ENCODE data around the gene INPP4B. TPM values are rescaled to one million over a fixed set of nuclear protein-coding genes. Genes with fewer than 3 reads are reported as not detected.

INPP4B gene
- total and polyA plus RNA-seq, 7 donors = 4.2 to 27.3 (median 17.2) TPM

DNA sequence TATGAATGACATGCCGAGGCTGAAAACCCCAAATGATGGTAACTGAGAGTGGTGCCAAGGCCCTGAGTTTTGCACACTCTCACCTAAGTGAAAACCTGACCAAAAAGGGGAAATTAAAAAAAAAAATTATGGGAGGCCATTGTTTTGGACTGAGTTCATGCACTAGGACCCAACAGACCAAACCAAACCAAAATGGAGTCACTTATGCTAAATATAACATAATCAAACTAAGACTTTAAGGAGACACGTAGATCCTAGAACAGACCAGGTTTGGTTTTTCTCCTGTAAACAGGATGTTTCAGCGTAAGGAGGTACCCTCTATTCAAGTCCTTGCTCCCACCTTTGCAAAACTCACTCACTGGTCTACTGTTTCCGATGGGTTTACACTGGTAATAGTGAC lies 453.0 kb downstream of the INPP4B start:
- no peak for DNase-seq
- intact Hi-C loops (cut with DNase I) = no loop called here
- WGBS, 2 donors = 83 to 94% methylated on average over 4 of the region's 4 CpGs
- Histone ChIP-seq H3K36me3 (no peaks in the 10 kb centered on the region), H3K27me3 (no peaks in the 10 kb centered on the region), H3K4me1 (no peaks in the 10 kb centered on the region), H3K4me3 (no peak overlapping the region), H3K9me3 (no peaks in the 10 kb centered on the region), H3K27ac (no peak overlapping the region)
- no peak for TF ChIP-seq POLR2AphosphoS5 (IDR thresholded peaks at IDR 0.05)
- TF ChIP-seq, protein P1, sequence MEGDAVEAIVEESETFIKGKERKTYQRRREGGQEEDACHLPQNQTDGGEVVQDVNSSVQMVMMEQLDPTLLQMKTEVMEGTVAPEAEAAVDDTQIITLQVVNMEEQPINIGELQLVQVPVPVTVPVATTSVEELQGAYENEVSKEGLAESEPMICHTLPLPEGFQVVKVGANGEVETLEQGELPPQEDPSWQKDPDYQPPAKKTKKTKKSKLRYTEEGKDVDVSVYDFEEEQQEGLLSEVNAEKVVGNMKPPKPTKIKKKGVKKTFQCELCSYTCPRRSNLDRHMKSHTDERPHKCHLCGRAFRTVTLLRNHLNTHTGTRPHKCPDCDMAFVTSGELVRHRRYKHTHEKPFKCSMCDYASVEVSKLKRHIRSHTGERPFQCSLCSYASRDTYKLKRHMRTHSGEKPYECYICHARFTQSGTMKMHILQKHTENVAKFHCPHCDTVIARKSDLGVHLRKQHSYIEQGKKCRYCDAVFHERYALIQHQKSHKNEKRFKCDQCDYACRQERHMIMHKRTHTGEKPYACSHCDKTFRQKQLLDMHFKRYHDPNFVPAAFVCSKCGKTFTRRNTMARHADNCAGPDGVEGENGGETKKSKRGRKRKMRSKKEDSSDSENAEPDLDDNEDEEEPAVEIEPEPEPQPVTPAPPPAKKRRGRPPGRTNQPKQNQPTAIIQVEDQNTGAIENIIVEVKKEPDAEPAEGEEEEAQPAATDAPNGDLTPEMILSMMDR (IDR thresholded peaks at IDR 0.05) = no peak
- no peak for TF ChIP-seq POLR2A (IDR thresholded peaks at IDR 0.05)
- no peak for TF ChIP-seq EP300 (IDR thresholded peaks at IDR 0.05)

DNA sequence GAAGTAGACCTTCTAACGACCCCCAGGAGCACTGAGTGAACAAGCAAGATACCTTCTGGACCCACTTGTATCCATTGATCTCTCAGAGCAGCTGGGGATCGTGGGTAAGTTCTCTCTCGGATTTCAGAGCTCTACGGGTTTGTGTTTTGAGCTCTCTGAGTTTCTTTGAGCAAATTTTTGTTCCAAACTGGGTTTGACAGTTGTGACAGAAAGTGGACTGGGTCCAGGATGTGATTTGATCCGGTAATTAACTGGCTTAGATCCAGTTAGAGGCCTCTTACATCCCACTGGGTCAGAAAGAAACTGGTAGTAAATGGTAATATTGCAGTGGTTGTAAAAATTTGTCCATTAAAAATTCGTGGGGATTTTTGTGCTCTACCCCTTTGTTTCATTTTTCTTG lies 459.2 kb downstream of the INPP4B start:
- no peak for DNase-seq
- Histone ChIP-seq H3K4me3 (no peak overlapping the region), H3K4me1 (no peaks in the 10 kb centered on the region), H3K27ac (no peak overlapping the region), H3K27me3 (no peaks in the 10 kb centered on the region), H3K36me3 (no peaks in the 10 kb centered on the region), H3K9me3 (no peaks in the 10 kb centered on the region)
- 81 to 83% methylated on average over 6 of the region's 6 CpGs for WGBS, 2 donors
- intact Hi-C loops (cut with DNase I) = no loop called here
- TF ChIP-seq POLR2A (IDR thresholded peaks at IDR 0.05) = no peak
- TF ChIP-seq, protein P1 (IDR thresholded peaks at IDR 0.05) = no peak
- no peak for TF ChIP-seq EP300 (IDR thresholded peaks at IDR 0.05)
- TF ChIP-seq POLR2AphosphoS5 (IDR thresholded peaks at IDR 0.05) = no peak

DNA sequence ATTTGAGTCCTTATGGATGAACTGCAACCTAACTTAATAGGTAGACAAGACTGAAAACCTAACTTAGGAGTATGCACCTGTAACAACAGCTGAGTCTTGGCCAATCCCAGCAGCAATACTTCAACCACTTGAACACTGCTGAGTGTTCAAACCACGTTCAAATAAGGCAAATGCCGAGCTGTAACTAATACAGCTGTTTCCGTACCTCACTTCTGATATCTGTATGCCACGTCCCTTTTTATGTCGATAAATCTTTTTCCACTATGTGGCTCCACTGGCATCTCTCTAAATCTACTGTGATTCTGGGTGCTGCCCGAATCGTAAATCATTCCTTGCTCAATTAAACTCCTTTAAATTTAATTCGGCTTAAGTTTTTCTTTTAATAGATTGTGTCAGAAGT lies 459.7 kb downstream of the INPP4B start:
- no peak overlapping the region for H3K27ac ChIP-seq
- H3K9me3 ChIP-seq = no peaks in the 10 kb centered on the region
- 92 to 95% methylated on average over 8 of the region's 8 CpGs for WGBS, 2 donors
- intact Hi-C loops (cut with DNase I) = no loop called here
- H3K27me3 ChIP-seq = no peaks in the 10 kb centered on the region
- no peak overlapping the region for H3K4me3 ChIP-seq
- no peaks in the 10 kb centered on the region for H3K36me3 ChIP-seq
- DNase-seq = no peak
- H3K4me1 ChIP-seq = no peaks in the 10 kb centered on the region
- TF ChIP-seq, protein P1 (IDR thresholded peaks at IDR 0.05) = no peak
- TF ChIP-seq EP300 (IDR thresholded peaks at IDR 0.05) = no peak
- TF ChIP-seq POLR2AphosphoS5 (IDR thresholded peaks at IDR 0.05) = no peak
- no peak for TF ChIP-seq POLR2A (IDR thresholded peaks at IDR 0.05)

DNA sequence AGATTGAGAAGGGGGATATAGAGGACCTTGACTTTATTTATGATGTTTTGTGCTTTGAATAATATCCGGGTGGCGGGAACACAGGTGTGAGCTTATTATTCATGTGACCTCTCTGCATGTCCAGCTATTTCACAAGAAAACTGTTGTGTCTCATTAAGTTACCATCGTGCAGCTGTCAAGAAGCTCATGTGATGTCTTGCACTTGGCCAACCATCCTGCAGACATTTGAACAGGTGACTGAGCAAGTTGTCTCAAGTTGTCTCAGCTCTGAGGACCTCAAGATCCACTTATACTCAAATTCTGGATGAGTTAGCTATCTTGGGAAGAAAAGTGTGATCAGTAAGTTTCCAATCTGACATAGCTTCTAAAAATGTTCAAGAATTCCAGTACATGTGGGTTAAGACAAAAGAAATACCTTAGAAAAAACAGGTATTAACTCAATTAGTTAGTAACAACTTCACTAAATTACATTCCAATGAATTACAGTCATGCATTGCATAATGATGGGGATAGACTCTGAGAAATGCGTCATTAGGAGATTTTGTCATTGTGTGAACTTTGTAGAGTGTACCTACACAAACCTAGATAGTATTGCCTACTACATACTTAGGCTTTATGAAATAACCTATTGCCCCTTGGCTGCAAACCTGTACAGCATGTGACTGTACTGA lies 462.2 kb downstream of the INPP4B start:
- Histone ChIP-seq H3K4me3 (no peak overlapping the region), H3K36me3 (no peaks in the 10 kb centered on the region), H3K27ac (no peak overlapping the region), H3K9me3 (no peaks in the 10 kb centered on the region), H3K4me1 (peaks cover 0 to 14% (median 6%) of the 10 kb centered on the region in 4 donors), H3K27me3 (no peaks in the 10 kb centered on the region)
- 94% methylated on average over 4 of the region's 4 CpGs for WGBS, 2 donors
- no peak for DNase-seq
- intact Hi-C loops (cut with DNase I) = no loop called here
- no peak for TF ChIP-seq POLR2AphosphoS5 (IDR thresholded peaks at IDR 0.05)
- no peak for TF ChIP-seq POLR2A (IDR thresholded peaks at IDR 0.05)
- TF ChIP-seq EP300 (IDR thresholded peaks at IDR 0.05) = no peak
- TF ChIP-seq, protein P1 (IDR thresholded peaks at IDR 0.05) = no peak

DNA sequence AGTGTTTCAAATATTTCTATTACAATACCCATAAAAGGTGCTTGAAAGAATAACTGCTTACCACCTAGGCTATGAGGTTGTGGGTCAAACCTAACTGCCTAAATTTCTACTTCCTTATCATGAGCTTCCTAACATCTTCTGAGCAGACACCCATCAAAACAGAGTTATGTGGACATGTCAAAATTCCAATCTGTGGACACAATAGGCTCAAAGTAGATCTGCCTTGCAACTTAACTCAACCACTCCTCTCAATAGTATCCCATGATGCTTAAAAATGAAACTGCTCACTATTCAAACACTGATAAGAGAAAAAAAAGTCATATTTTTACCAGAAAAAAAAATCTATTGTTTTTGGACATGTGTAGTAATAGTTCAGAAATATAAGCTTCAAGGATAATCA lies 462.7 kb downstream of the INPP4B start:
- Histone ChIP-seq H3K27ac (no peak overlapping the region), H3K4me1 (peaks cover 0 to 19% (median 11%) of the 10 kb centered on the region in 4 donors), H3K4me3 (no peak overlapping the region), H3K36me3 (no peaks in the 10 kb centered on the region), H3K9me3 (no peaks in the 10 kb centered on the region), H3K27me3 (no peaks in the 10 kb centered on the region)
- no peak for TF ChIP-seq EP300 (IDR thresholded peaks at IDR 0.05)
- no peak for TF ChIP-seq POLR2A (IDR thresholded peaks at IDR 0.05)
- TF ChIP-seq POLR2AphosphoS5 (IDR thresholded peaks at IDR 0.05) = no peak
- intact Hi-C loops (cut with DNase I) = no loop called here
- no peak for DNase-seq
